ENCODE measurements around the gene NDUFV1. TPM values are rescaled to one million over a fixed set of nuclear protein-coding genes. Genes with fewer than 3 reads are reported as not detected.

NDUFV1 gene
- total RNA-seq, 1 experiment from 2014 or later = 242 TPM

DNA sequence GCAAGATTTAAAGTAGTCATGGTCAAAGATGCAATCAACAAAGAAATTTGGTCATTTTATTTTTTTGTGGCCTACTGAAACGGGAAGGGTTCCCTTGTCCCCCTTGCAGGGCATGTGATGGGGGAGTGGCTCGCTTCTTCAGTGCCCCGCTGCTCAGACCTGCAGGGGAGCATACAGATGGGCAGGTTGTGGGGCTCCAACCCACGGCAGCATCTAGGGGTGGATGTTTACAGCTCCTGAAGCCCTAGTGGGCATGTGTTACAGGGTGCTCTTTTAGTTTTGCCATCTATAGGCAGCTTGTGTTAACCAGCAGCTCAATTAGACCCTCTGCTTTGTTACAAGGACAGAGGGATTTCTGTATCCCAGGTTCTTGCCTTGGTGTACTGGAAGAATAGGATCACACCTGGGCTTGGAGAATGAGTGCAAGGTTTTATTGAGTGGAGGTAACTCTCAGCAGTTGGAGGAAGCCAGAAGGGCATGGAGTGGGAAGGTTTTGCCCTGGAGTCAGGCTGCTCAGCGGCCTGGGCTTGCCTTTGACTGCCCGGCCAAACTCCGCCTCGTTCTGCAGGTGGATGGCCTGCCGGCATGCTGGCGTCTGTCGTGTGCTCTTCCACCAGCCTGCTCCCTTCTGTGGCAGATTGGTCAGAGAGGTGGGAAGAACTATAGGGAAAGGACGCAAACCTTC lies 13.7 kb upstream of the NDUFV1 start:
- ChIA-PET RAD21 (ENCODE audit: low non-redundant PET in 1 of 2, low total read pairs in 2 of 2, uncharacterized antibody in 2 of 2, unreplicated experiment in 2 of 2) (no interaction called here), CTCF (interaction anchor here (1.3 kb wide), 1 partner anchor 9 kb away, joined by 6 read pairs; the partner anchor contains the start of gene GSTP1), POLR2A (interaction anchor here (1.6 kb wide), 1 partner anchor 10 kb away, joined by 5 read pairs; the partner anchor contains the start of gene GSTP1)
- H3K79me2 ChIP-seq (ENCODE audit: insufficient read depth, low read length) = no peaks in the 10 kb centered on the region
- H4K20me1 ChIP-seq (ENCODE audit: insufficient read depth) = no peaks in the 10 kb centered on the region
- no peaks in the 10 kb centered on the region; a peak in 1 of 4 replicates for H3K36me3 ChIP-seq (ENCODE audit: control insufficient read depth in 1 of 2, insufficient read depth in 2 of 2, low read length in 2 of 2)
- TF ChIP-seq EZH2 (IDR thresholded peaks at IDR 0.05) (no peak), FOSL1 (IDR thresholded peaks at IDR 0.05; ENCODE audit: low read depth) (no peak), TCF7L2 (IDR thresholded peaks at IDR 0.05; ENCODE audit: borderline replicate concordance, extremely low read depth, insufficient read depth, insufficient read length) (no peak), SP1 (IDR thresholded peaks at IDR 0.05; ENCODE audit: low read depth) (no peak), SRF (IDR thresholded peaks at IDR 0.05; ENCODE audit: low read depth) (no peak), CEBPB (IDR thresholded peaks at IDR 0.05; ENCODE audit: low read depth) (no peak), YY1 (IDR thresholded peaks at IDR 0.05; ENCODE audit: extremely low read depth, insufficient replicate concordance, low read depth, low read length) (no peak), ELF1 (IDR thresholded peaks at IDR 0.05; ENCODE audit: borderline replicate concordance, low read depth) (no peak), SIN3A (IDR thresholded peaks at IDR 0.05; ENCODE audit: low read depth) (no peak), JUND (IDR thresholded peaks at IDR 0.05) (no peak), CBX3 (IDR thresholded peaks at IDR 0.05; ENCODE audit: low read depth) (no peak), EGR1 (IDR thresholded peaks at IDR 0.05; ENCODE audit: low read depth) (no peak), ZNF274 (IDR thresholded peaks at IDR 0.05; ENCODE audit: low read depth, low read length) (no peak), EZH2phosphoT487 (IDR thresholded peaks at IDR 0.05; ENCODE audit: borderline replicate concordance) (no peak)
- TF ChIP-seq, protein P1, sequence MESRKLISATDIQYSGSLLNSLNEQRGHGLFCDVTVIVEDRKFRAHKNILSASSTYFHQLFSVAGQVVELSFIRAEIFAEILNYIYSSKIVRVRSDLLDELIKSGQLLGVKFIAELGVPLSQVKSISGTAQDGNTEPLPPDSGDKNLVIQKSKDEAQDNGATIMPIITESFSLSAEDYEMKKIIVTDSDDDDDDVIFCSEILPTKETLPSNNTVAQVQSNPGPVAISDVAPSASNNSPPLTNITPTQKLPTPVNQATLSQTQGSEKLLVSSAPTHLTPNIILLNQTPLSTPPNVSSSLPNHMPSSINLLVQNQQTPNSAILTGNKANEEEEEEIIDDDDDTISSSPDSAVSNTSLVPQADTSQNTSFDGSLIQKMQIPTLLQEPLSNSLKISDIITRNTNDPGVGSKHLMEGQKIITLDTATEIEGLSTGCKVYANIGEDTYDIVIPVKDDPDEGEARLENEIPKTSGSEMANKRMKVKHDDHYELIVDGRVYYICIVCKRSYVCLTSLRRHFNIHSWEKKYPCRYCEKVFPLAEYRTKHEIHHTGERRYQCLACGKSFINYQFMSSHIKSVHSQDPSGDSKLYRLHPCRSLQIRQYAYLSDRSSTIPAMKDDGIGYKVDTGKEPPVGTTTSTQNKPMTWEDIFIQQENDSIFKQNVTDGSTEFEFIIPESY (IDR thresholded peaks at IDR 0.05; ENCODE audit: extremely low read depth, insufficient replicate concordance, low read length) = no peak
- TF ChIP-seq, protein P2, sequence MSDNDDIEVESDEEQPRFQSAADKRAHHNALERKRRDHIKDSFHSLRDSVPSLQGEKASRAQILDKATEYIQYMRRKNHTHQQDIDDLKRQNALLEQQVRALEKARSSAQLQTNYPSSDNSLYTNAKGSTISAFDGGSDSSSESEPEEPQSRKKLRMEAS (IDR thresholded peaks at IDR 0.05) = no peak
- TF ChIP-seq, protein P3, sequence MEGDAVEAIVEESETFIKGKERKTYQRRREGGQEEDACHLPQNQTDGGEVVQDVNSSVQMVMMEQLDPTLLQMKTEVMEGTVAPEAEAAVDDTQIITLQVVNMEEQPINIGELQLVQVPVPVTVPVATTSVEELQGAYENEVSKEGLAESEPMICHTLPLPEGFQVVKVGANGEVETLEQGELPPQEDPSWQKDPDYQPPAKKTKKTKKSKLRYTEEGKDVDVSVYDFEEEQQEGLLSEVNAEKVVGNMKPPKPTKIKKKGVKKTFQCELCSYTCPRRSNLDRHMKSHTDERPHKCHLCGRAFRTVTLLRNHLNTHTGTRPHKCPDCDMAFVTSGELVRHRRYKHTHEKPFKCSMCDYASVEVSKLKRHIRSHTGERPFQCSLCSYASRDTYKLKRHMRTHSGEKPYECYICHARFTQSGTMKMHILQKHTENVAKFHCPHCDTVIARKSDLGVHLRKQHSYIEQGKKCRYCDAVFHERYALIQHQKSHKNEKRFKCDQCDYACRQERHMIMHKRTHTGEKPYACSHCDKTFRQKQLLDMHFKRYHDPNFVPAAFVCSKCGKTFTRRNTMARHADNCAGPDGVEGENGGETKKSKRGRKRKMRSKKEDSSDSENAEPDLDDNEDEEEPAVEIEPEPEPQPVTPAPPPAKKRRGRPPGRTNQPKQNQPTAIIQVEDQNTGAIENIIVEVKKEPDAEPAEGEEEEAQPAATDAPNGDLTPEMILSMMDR (IDR thresholded peaks at IDR 0.05 in 2 of 3, conservative IDR thresholded peaks at IDR 0.05 in 1 of 3; ENCODE audit: borderline replicate concordance in 1 of 3, insufficient read depth in 1 of 3, low read depth in 2 of 3, low read length in 2 of 3) = no peak
- TF ChIP-seq, protein P4, sequence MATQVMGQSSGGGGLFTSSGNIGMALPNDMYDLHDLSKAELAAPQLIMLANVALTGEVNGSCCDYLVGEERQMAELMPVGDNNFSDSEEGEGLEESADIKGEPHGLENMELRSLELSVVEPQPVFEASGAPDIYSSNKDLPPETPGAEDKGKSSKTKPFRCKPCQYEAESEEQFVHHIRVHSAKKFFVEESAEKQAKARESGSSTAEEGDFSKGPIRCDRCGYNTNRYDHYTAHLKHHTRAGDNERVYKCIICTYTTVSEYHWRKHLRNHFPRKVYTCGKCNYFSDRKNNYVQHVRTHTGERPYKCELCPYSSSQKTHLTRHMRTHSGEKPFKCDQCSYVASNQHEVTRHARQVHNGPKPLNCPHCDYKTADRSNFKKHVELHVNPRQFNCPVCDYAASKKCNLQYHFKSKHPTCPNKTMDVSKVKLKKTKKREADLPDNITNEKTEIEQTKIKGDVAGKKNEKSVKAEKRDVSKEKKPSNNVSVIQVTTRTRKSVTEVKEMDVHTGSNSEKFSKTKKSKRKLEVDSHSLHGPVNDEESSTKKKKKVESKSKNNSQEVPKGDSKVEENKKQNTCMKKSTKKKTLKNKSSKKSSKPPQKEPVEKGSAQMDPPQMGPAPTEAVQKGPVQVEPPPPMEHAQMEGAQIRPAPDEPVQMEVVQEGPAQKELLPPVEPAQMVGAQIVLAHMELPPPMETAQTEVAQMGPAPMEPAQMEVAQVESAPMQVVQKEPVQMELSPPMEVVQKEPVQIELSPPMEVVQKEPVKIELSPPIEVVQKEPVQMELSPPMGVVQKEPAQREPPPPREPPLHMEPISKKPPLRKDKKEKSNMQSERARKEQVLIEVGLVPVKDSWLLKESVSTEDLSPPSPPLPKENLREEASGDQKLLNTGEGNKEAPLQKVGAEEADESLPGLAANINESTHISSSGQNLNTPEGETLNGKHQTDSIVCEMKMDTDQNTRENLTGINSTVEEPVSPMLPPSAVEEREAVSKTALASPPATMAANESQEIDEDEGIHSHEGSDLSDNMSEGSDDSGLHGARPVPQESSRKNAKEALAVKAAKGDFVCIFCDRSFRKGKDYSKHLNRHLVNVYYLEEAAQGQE (IDR thresholded peaks at IDR 0.05; ENCODE audit: low read depth) = no peak
- TF ChIP-seq, protein P5, sequence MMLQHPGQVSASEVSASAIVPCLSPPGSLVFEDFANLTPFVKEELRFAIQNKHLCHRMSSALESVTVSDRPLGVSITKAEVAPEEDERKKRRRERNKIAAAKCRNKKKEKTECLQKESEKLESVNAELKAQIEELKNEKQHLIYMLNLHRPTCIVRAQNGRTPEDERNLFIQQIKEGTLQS (IDR thresholded peaks at IDR 0.05) = no peak
- no peak for DNase-seq (ENCODE audit: low read depth, low spot score)
- H3K27me3 ChIP-seq (ENCODE audit: insufficient read depth, low read length) = no peaks in the 10 kb centered on the region
- no peak overlapping the region for H3K4me2 ChIP-seq (ENCODE audit: low read length)
- H3K4me1 ChIP-seq (ENCODE audit: control insufficient read depth in 1 of 2, insufficient read depth in 2 of 2, low read length in 2 of 2) = no peaks in the 10 kb centered on the region
- ATAC-seq = no peak
- no peak overlapping the region for H3K4me3 ChIP-seq (replicated peaks in 1 of 2; ENCODE audit: low read depth in 1 of 2, low read length in 2 of 2)
- BruUV-seq (replicated peaks) = no TSS peak
- no peaks in the 10 kb centered on the region for H3K9me2 ChIP-seq (ENCODE audit: insufficient read depth)
- H3K9ac ChIP-seq (ENCODE audit: low read length) = no peak overlapping the region
- intact Hi-C loops (cut with micrococcal nuclease) = no loop called here
- no peak overlapping the region for H2AFZ ChIP-seq (ENCODE audit: low read depth, low read length, poor library complexity, severe bottlenecking)
- no peak overlapping the region for H3K27ac ChIP-seq (ENCODE audit: low read depth, low read length)
- no peaks in the 10 kb centered on the region for H3K9me3 ChIP-seq (ENCODE audit: control insufficient read depth in 1 of 2, insufficient read depth in 1 of 2, low read depth in 1 of 2, low read length in 2 of 2)

All from HCT116 (cell line).